Measurements from ENCODE around the gene USP47.

GRCh38 chr11:11916981-11917399, 75.2 kb downstream of the USP47 start:
- TF ChIP-seq CTCF (conservative IDR thresholded peaks at IDR 0.05) (no peak), EZH2 (IDR thresholded peaks at IDR 0.05; ENCODE audit: low read depth) (no peak)

Data from PC-9 (cell line).